Neural cell (in vitro differentiated cells): ENCODE results near the gene PPME1. TPM values are rescaled to one million over a fixed set of nuclear protein-coding genes. Genes with fewer than 3 reads are reported as not detected.

Experiments used
- H2AFZ ChIP-seq: fragments of 200-600, 300-800 bp; sonication (generic), shearing (Covaris generic); 2 replicates; pipeline ENCODE4 v1.6.0; 2014; ENCODE audit warnings: low read depth, mild to moderate bottlenecking, antibody characterized with exemption, low read length, moderate library complexity
- H3F3A ChIP-seq: fragments of 200-600 bp; shearing (Covaris generic); 2 replicates; pipeline ENCODE4 v1.6.1; 2016; ENCODE audit warnings: mild to moderate bottlenecking, moderate library complexity, mixed read lengths, antibody characterized with exemption, low read length; ENCODE audit not compliant: insufficient read depth, poor library complexity, severe bottlenecking
- H3K27ac ChIP-seq: fragments of 200-600, 300-800 bp; sonication (generic), shearing (Covaris generic); 2 replicates; pipeline ENCODE4 v1.5.1; 2014; ENCODE audit warnings: mild to moderate bottlenecking, low read length, moderate library complexity
- H3K27me3 ChIP-seq: fragments of 300-800, 200-600 bp; sonication (generic), shearing (Covaris generic); 2 replicates; pipeline ENCODE4 v1.6.0; 2014; ENCODE audit warnings: mild to moderate bottlenecking, low read depth, low read length, moderate library complexity; ENCODE audit not compliant: insufficient read depth
- H3K36me3 ChIP-seq: fragments of 300-800, 200-600 bp; sonication (generic), shearing (Covaris generic); 2 replicates; pipeline ENCODE4 v1.5.1; 2014; ENCODE audit warnings: mild to moderate bottlenecking, antibody characterized with exemption, low read length, moderate library complexity; ENCODE audit not compliant: insufficient read depth
- H3K4me2 ChIP-seq: fragments of 300-800, 200-600 bp; sonication (generic), shearing (Covaris generic); 2 replicates; pipeline ENCODE4 v1.6.0; 2014; ENCODE audit warnings: mild to moderate bottlenecking, low read length
- H3K4me3 ChIP-seq: fragments of 300-800, 200-600 bp; sonication (generic), shearing (Covaris generic); 2 replicates; pipeline ENCODE4 v1.5.1; 2014; ENCODE audit warnings: mild to moderate bottlenecking, low read length, moderate library complexity
- H3K79me2 ChIP-seq: fragments of 200-600 bp; shearing (Covaris generic); replicated peaks from 2 replicates; pipeline ENCODE4 v1.6.0; 2014; ENCODE audit warnings: mild to moderate bottlenecking, low read length, moderate library complexity; ENCODE audit not compliant: insufficient read depth
- H3K9ac ChIP-seq: fragments of 300-800, 200-600 bp; sonication (generic), shearing (Covaris generic); 2 replicates; pipeline ENCODE4 v1.6.1; 2016; ENCODE audit warnings: mild to moderate bottlenecking, low read length, mixed read lengths
- H3K9me2 ChIP-seq: fragments of 200-600 bp; shearing (Covaris generic); 2 replicates; pipeline ENCODE4 v1.6.1; 2016; ENCODE audit warnings: mild to moderate bottlenecking, low read length, mixed read lengths; ENCODE audit not compliant: insufficient read depth
- H3K9me3 ChIP-seq: fragments of 200-600, 300-800 bp; sonication (generic), shearing (Covaris generic); 2 replicates; pipeline ENCODE4 v1.6.1; 2016; ENCODE audit warnings: mild to moderate bottlenecking, mixed run types, low read length, moderate library complexity, mixed read lengths
- H4K20me1 ChIP-seq: fragments of 200-600 bp; shearing (Covaris generic); 2 replicates; pipeline ENCODE4 v1.6.1; 2016; ENCODE audit warnings: mild to moderate bottlenecking, mixed run types; ENCODE audit not compliant: insufficient read depth
- EP300 ChIP-seq: fragments of 450-650 bp; conservative IDR thresholded peaks from 2 replicates; pipeline ENCODE4 v1.6.1; 2014; ENCODE audit warnings: antibody characterized with exemption, mild to moderate bottlenecking, moderate library complexity; ENCODE audit not compliant: poor library complexity, severe bottlenecking
- EZH2 ChIP-seq: fragments of 200-600, 300-800 bp; shearing (Covaris generic), sonication (generic); IDR thresholded peaks from 2 replicates; pipeline ENCODE4 v1.6.1; 2014; ENCODE audit warnings: antibody characterized with exemption, low read length, borderline replicate concordance, mild to moderate bottlenecking; ENCODE audit not compliant: insufficient read depth, poor library complexity, severe bottlenecking
- MXI1 ChIP-seq: fragments of 450-650 bp; conservative IDR thresholded peaks from 2 replicates; pipeline ENCODE4 v1.6.1; 2014; ENCODE audit warnings: antibody characterized with exemption, mild to moderate bottlenecking; ENCODE audit not compliant: poor library complexity, severe bottlenecking
- POLR2AphosphoS5 ChIP-seq: IDR thresholded peaks from 2 replicates; pipeline ENCODE4 v1.6.1; 2012
- RAD21 ChIP-seq: fragments of 450-650 bp; conservative IDR thresholded peaks from 2 replicates; pipeline ENCODE4 v1.6.1; 2014; ENCODE audit warnings: antibody characterized with exemption, mild to moderate bottlenecking, moderate library complexity
- SMC3 ChIP-seq: fragments of 450-650 bp; conservative IDR thresholded peaks from 2 replicates; pipeline ENCODE4 v1.6.1; 2014; ENCODE audit warnings: antibody characterized with exemption, mild to moderate bottlenecking, moderate library complexity; ENCODE audit not compliant: poor library complexity
- TAF1 ChIP-seq: IDR thresholded peaks from 2 replicates; pipeline ENCODE4 v1.6.1; 2012; ENCODE audit warnings: low read depth
- polyA plus RNA-seq: library from polyadenylated mRNA; depleted of rRNA; stranded (reverse); fragments of >200 nt; gene quantifications from 2 replicates; pipeline ENCODE4 v1.2.3, GENCODE V29; 2014
- TF ChIP-seq, protein P1 (sequence below): IDR thresholded peaks from 2 replicates; pipeline ENCODE4 v1.6.1; 2012; ENCODE audit warnings: borderline replicate concordance
- TF ChIP-seq, protein P2 (sequence below): fragments of 450-650 bp; IDR thresholded peaks from 2 replicates; pipeline ENCODE4 v1.5.1; 2014; ENCODE audit warnings: antibody characterized with exemption, mild to moderate bottlenecking, moderate library complexity; ENCODE audit not compliant: poor library complexity, severe bottlenecking

PPME1 gene
- polyA plus RNA-seq, 1 donor from 2014 or later: 49.5 TPM

DNA sequence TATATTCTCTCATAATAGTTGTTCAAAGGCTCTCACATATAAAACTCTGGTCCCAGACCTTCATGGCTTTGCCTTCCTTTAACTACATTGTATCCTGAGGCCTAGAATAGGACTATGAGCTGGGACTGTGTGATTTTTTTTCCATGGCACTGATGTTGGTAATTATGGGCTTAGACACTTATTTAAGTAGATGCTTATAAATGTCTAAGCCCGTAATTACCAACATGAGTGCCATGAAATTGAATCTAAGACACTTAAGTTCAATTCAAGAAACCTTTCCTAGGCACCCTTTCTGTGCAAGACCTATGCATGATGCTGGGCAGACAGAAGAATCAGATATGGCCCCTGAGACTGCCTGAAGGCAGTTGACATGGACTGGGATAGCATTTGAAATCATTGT, 77.4 kb downstream of the PPME1 start:
- no peak for TF ChIP-seq RAD21
- TF ChIP-seq POLR2AphosphoS5: no peak
- TF ChIP-seq, protein P1, sequence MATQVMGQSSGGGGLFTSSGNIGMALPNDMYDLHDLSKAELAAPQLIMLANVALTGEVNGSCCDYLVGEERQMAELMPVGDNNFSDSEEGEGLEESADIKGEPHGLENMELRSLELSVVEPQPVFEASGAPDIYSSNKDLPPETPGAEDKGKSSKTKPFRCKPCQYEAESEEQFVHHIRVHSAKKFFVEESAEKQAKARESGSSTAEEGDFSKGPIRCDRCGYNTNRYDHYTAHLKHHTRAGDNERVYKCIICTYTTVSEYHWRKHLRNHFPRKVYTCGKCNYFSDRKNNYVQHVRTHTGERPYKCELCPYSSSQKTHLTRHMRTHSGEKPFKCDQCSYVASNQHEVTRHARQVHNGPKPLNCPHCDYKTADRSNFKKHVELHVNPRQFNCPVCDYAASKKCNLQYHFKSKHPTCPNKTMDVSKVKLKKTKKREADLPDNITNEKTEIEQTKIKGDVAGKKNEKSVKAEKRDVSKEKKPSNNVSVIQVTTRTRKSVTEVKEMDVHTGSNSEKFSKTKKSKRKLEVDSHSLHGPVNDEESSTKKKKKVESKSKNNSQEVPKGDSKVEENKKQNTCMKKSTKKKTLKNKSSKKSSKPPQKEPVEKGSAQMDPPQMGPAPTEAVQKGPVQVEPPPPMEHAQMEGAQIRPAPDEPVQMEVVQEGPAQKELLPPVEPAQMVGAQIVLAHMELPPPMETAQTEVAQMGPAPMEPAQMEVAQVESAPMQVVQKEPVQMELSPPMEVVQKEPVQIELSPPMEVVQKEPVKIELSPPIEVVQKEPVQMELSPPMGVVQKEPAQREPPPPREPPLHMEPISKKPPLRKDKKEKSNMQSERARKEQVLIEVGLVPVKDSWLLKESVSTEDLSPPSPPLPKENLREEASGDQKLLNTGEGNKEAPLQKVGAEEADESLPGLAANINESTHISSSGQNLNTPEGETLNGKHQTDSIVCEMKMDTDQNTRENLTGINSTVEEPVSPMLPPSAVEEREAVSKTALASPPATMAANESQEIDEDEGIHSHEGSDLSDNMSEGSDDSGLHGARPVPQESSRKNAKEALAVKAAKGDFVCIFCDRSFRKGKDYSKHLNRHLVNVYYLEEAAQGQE: no peak
- no peak for TF ChIP-seq MXI1
- TF ChIP-seq SMC3: no peak
- TF ChIP-seq, protein P2, sequence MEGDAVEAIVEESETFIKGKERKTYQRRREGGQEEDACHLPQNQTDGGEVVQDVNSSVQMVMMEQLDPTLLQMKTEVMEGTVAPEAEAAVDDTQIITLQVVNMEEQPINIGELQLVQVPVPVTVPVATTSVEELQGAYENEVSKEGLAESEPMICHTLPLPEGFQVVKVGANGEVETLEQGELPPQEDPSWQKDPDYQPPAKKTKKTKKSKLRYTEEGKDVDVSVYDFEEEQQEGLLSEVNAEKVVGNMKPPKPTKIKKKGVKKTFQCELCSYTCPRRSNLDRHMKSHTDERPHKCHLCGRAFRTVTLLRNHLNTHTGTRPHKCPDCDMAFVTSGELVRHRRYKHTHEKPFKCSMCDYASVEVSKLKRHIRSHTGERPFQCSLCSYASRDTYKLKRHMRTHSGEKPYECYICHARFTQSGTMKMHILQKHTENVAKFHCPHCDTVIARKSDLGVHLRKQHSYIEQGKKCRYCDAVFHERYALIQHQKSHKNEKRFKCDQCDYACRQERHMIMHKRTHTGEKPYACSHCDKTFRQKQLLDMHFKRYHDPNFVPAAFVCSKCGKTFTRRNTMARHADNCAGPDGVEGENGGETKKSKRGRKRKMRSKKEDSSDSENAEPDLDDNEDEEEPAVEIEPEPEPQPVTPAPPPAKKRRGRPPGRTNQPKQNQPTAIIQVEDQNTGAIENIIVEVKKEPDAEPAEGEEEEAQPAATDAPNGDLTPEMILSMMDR: no peak
- no peak for TF ChIP-seq EP300
- no peak for TF ChIP-seq TAF1
- no peak for TF ChIP-seq EZH2
- Histone ChIP-seq H3K4me2 (no peak overlapping the region), H2AFZ (no peak overlapping the region), H3K9ac (no peak overlapping the region), H3K4me3 (no peak overlapping the region), H3K36me3 (peaks cover 11% of the 10 kb centered on the region), H3K27ac (no peak overlapping the region), H3K9me2 (no peaks in the 10 kb centered on the region), H3K27me3 (no peaks in the 10 kb centered on the region), H3K79me2 (no peaks in the 10 kb centered on the region), H3K9me3 (no peaks in the 10 kb centered on the region), H4K20me1 (no peaks in the 10 kb centered on the region), H3F3A (no peaks in the 10 kb centered on the region)

DNA sequence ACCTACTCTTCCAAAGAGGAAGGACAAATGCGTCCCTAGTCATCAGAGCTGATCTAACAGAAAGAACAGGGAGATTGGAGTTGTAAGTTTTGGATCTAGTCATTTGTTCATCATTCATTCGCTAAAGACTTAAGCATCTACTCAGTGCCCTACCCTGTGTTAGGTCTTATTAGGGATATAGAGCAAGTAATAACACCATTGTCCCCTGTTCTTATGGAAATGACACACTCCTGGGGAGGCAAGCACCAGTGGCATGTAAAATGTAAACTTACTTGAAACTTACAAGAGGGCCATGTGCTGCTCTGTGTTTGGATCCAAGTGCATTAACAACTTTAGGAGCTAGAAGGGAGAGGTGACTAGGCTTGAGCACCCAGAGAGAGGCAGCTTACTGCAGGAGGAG, 78.4 kb downstream of the PPME1 start:
- no peak overlapping the region for H2AFZ ChIP-seq
- no peaks in the 10 kb centered on the region for H3K79me2 ChIP-seq
- TF ChIP-seq, protein P1: no peak
- TF ChIP-seq EP300: no peak
- TF ChIP-seq SMC3: no peak
- no peak for TF ChIP-seq EZH2
- TF ChIP-seq RAD21: no peak
- H3K9ac ChIP-seq: no peak overlapping the region
- H3F3A ChIP-seq: no peaks in the 10 kb centered on the region
- H3K27ac ChIP-seq: no peak overlapping the region
- H3K9me3 ChIP-seq: no peaks in the 10 kb centered on the region
- H3K4me3 ChIP-seq: no peak overlapping the region
- H3K36me3 ChIP-seq: peaks cover 11% of the 10 kb centered on the region
- H4K20me1 ChIP-seq: no peaks in the 10 kb centered on the region
- H3K9me2 ChIP-seq: no peaks in the 10 kb centered on the region
- no peak overlapping the region for H3K4me2 ChIP-seq
- no peaks in the 10 kb centered on the region for H3K27me3 ChIP-seq
